Muscle of leg (tissue), 11 donors: Measurements from ENCODE around the gene KIF3B. TPM values are rescaled to one million over a fixed set of nuclear protein-coding genes. Genes with fewer than 3 reads are reported as not detected.

ENCODE experiments used
- DNase-seq: peaks from one replicate; pipeline ENCODE4 v3.0.0; 2013
- H3K27ac ChIP-seq: one replicate; pipeline ENCODE4 v1.5.1; 2013; ENCODE audit warnings: mild to moderate bottlenecking, low read length, control low read depth
- H3K27me3 ChIP-seq: one replicate; pipeline ENCODE4 v1.6.1; 2013; ENCODE audit warnings: low read length; ENCODE audit not compliant: control insufficient read depth, insufficient read depth
- H3K36me3 ChIP-seq: one replicate; pipeline ENCODE4 v1.6.1; 2013; ENCODE audit warnings: low read length; ENCODE audit not compliant: control insufficient read depth, insufficient read depth
- H3K4me1 ChIP-seq: one replicate; pipeline ENCODE4 v1.6.1; 2013; ENCODE audit warnings: low read length; ENCODE audit not compliant: control insufficient read depth, insufficient read depth
- H3K4me3 ChIP-seq: one replicate; pipeline ENCODE4 v1.5.1; 2013; ENCODE audit warnings: low read length, control low read depth
- H3K9me3 ChIP-seq: replicated peaks from 2 replicates; pipeline ENCODE4 v1.6.1; 2013; ENCODE audit warnings: low read depth, low read length; ENCODE audit not compliant: control insufficient read depth
- WGBS: methylation state at CpG from one replicate; pipeline ENCODE4 v1.1.5; 2013; ENCODE audit warnings: missing lambda C conversion rate; ENCODE audit not compliant: insufficient coverage; 5-methylcytosine and 5-hydroxymethylcytosine counted together
- polyA plus RNA-seq, 8 donors: library from polyadenylated mRNA; unstranded; fragments of 120-200 nt; gene quantifications; one replicate each; pipeline versions ENCODE4 v1.2.1 to v1.2.3, GENCODE V29; 2013; ENCODE audit warnings: inconsistent platforms in 1 of 8, low replicate concordance in 1 of 8; ENCODE audit not compliant: insufficient read length in 8 of 8, insufficient read depth in 1 of 8
- total RNA-seq: library from RNA; stranded (reverse); fragments of 120-200 nt; gene quantifications from one replicate; pipeline ENCODE4 v1.2.4, GENCODE V29; 2013

KIF3B gene
- total and polyA plus RNA-seq, 9 donors = 9.2 to 20.4 (median 12.8) TPM

DNA sequence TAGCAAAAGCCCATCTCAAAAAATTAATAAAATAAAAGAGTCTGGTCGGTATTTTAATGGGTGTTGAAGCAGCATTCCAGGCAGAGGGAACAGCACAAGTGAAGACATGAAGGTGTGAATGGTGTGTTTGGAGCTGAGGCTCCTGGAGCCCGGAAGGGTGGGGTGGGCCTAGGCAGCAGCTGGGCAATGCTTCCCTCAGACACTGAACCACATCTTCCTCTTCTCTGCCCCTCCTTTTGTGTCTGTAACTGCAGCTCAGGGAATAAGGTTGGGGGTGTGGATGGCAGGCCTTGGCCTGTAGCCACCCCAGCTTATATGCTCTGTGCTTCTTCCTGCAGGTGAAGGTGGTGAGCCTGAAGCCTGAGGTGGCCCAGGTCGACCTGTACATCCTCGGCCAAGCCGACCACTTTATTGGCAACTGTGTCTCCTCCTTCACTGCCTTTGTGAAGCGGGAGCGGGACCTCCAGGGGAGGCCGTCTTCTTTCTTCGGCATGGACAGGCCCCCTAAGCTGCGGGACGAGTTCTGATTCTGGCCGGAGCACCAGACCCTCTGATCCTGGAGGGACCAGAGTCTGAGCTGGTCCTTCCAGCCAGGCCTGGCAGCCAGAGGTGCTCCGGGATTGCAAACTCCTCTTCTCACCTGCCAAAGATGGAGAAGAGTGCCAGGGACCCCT is 43.2 kb upstream of the KIF3B start:
- H3K4me1 ChIP-seq = no peaks in the 10 kb centered on the region
- no peak for DNase-seq
- no peaks in the 10 kb centered on the region for H3K27me3 ChIP-seq
- H3K9me3 ChIP-seq = no peaks in the 10 kb centered on the region
- WGBS = 89% methylated on average over 10 of the region's 13 CpGs
- no peak overlapping the region for H3K4me3 ChIP-seq
- H3K27ac ChIP-seq = no peak overlapping the region
- H3K36me3 ChIP-seq = peaks cover 64% of the 10 kb centered on the region

DNA sequence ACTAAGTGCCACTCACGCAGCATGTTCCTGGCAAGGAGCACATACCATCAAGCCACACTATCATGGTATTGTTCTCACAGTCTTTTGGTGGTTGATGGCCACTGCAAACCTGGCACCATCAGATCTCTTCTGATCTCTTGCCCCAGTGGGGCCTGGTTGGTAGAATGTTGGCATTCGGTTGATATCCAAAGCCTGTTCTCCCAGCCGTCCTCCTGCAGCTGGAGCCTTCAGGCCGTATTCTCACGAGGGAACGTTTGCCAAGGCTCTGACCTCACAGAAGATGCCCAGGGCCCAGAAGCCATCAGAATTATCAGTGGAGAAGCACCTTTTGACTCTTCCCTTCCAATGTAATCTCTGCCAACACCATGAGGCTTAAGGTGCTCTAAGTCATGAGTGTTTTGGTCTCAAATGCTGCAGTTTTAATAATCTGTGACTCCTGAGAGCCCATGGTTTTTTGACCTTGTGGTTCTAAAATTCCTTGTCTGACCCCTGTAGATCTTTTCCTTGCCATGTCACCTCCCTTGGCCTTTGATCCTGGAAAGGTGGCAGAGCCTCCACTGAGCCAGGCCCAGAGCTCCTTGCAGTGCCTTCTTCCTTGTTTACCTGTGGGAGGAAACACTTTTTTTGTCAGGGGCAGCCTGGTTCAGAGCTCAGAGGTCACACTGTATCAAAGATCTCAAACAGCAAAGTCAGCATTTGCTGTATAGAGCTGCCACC is 42.0 kb upstream of the KIF3B start:
- Histone ChIP-seq H3K36me3 (peaks cover 57% of the 10 kb centered on the region), H3K4me1 (no peaks in the 10 kb centered on the region), H3K4me3 (no peak overlapping the region), H3K27ac (no peak overlapping the region), H3K27me3 (no peaks in the 10 kb centered on the region), H3K9me3 (no peaks in the 10 kb centered on the region)
- 92% methylated on average over 2 of the region's 6 CpGs for WGBS
- DNase-seq = no peak

DNA sequence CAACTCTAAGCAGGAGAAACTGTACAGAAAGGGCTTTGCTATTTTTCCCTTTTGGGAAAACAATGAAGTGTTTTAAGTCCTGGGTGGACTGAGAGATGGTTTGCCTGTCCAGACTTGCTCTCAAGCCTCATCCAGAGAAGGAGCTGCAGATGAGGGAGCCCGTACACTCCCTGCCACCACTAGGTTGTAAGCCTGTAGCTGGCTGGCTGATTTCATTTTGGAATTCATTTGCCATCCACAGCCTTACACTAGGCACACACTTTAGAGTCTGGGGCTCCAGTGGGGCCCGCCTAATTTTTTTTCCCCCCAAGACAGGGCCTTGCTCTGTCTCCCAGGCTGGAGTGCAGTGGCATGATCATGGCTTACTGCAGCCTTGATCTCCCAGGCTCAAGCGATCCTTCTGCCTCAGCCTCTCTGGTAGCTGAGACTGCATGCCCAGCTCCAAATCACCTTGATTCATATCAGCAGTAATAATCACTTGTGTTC is 41.4 kb upstream of the KIF3B start:
- H3K4me3 ChIP-seq = no peak overlapping the region
- H3K4me1 ChIP-seq = no peaks in the 10 kb centered on the region
- H3K9me3 ChIP-seq = no peaks in the 10 kb centered on the region
- 53% methylated on average over 2 of the region's 3 CpGs for WGBS
- peaks cover 51% of the 10 kb centered on the region for H3K36me3 ChIP-seq
- DNase-seq = no peak
- no peak overlapping the region for H3K27ac ChIP-seq
- no peaks in the 10 kb centered on the region for H3K27me3 ChIP-seq

DNA sequence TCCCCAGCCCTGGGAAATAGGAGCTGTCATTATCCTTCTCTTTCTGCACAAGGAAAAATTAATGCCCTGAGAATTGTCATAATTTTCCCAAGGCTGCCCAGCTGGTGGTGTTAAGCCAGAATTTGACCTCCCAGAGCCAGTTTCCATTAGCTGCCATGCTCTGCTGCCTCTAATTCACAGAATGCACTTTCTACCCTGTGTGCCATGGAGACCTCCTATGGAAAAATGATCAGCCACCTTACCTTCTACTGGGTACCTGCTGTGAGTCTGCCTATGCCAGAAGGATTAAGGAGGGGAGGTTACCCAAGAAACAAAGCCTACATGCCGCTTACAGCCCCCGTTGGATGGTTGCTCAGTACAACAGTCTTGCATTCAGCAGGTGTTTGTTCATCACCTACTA is 40.6 kb upstream of the KIF3B start:
- H3K4me3 ChIP-seq = no peak overlapping the region
- H3K4me1 ChIP-seq = no peaks in the 10 kb centered on the region
- H3K27ac ChIP-seq = no peak overlapping the region
- H3K9me3 ChIP-seq = no peaks in the 10 kb centered on the region
- 86% methylated on average over 2 of the region's 2 CpGs for WGBS
- peaks cover 46% of the 10 kb centered on the region for H3K36me3 ChIP-seq
- DNase-seq = no peak
- H3K27me3 ChIP-seq = no peaks in the 10 kb centered on the region

DNA sequence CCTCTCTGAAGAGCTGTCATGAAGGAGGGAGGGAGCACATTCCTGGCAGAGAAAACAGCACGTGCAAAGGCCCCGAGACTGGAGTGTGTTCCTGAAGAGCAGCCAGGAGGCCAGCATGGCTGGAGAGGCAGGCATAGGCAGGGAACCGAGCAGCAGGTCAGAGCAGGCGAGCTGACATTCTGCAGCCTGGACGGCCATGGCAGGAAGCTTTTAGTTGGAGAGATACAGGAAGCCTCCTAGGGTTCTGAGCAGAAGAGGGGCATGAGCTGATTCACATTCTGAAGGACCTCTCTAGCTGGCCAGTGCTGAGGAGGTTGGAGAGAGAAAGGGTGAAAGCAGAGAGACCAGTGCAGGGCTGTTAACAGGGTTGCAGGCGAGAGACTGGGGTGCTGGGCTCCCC is 40.0 kb upstream of the KIF3B start:
- Histone ChIP-seq H3K4me3 (no peak overlapping the region), H3K27ac (no peak overlapping the region), H3K4me1 (no peaks in the 10 kb centered on the region), H3K9me3 (no peaks in the 10 kb centered on the region), H3K27me3 (no peaks in the 10 kb centered on the region), H3K36me3 (peaks cover 41% of the 10 kb centered on the region)
- WGBS = 81% methylated on average over 5 of the region's 6 CpGs
- no peak for DNase-seq

DNA sequence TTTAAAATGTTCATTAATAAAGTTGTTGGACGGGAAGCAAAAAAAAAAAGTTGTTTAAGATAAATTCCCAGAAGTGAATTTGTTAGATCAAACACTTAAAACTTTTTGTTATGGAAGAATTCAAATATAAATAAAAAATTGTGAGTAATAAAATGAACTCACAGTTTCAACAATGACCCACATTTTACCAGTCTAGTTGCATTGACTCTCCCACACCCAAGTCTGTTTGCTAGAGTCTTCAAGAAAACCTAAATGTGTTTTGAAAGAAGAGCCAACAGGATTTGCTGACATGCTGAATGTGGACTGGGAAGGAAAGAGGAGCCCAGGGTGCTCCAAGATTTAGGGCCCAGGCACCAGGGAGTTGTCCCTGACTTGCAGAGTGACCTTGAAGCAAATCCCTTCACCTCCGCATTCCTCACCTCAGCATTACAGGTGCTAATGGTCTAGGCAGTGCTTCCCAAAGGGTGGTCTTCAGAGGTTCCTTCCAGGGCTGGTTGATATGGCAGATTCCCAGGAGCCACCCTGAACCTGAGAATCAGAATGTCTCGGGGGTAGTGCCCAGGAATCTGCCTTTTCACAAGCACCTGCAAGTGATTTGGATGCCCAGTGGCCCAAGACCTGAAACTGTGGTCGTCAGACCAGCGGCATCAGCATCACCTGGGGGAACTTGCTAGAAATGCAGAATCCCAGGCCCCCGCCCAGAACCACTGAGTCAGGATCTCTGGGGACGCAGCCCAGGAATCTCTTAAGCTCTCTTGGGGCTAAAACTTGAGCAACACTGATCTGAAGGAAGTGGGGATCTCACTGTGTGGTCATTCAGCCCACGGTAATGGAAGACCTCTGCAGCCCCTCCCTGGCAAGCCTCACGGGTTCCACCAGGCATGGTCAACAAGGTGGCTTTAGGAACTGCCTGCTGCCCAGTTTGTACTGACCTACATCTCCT is 38.7 kb upstream of the KIF3B start:
- Histone ChIP-seq H3K36me3 (peaks cover 28% of the 10 kb centered on the region), H3K9me3 (no peaks in the 10 kb centered on the region), H3K4me3 (no peak overlapping the region), H3K4me1 (no peaks in the 10 kb centered on the region), H3K27ac (no peak overlapping the region), H3K27me3 (no peaks in the 10 kb centered on the region)
- no peak for DNase-seq
- 75% methylated on average over 6 of the region's 9 CpGs for WGBS

DNA sequence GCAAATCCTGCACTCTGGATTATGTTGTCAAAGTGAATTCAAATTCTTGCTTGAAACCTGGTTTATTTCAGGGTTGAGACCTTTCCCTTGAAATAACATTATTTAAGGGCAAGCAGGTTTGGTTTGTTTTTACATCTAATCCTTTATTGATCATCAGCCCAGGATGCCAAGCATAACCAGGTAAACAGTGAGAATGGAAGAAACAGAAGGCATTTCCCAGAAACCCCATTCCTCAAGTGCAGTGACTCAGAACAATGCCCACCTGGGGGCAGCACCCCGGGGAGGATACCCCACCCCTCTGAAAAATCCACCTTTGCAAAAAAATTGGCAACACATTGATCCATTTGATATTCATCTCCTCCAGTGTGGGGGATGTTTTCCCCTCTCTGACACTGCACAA is 37.2 kb upstream of the KIF3B start:
- DNase-seq = no peak
- Histone ChIP-seq H3K36me3 (peaks cover 17% of the 10 kb centered on the region), H3K4me3 (no peak overlapping the region), H3K27ac (no peak overlapping the region), H3K27me3 (no peaks in the 10 kb centered on the region), H3K9me3 (no peaks in the 10 kb centered on the region), H3K4me1 (no peaks in the 10 kb centered on the region)
- no CpG with 5 or more reads among the region's 1 CpG for WGBS

DNA sequence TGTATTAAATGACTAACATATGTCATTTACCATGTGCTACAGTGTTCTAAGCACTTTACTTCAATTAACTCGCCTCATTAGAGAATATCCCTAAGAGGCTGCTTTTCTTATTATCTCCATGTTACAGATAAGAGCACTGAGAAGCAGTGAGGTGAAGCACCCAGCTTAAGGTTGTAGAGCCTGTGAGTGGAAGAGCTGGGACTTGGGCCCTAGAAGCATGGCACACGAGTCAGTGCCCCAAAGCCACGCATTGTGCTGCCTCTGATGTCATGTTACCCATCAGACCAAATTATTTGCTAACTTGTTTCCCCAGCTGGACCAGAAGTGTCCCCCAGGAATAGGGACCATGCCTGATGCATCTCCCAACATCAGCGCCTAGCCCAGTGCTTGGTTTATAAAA is 35.6 kb upstream of the KIF3B start:
- H3K27me3 ChIP-seq = no peaks in the 10 kb centered on the region
- no peak for DNase-seq
- H3K4me1 ChIP-seq = no peaks in the 10 kb centered on the region
- H3K4me3 ChIP-seq = no peak overlapping the region
- no peak overlapping the region for H3K27ac ChIP-seq
- WGBS = 76% methylated on average over 3 of the region's 4 CpGs
- peaks cover 4% of the 10 kb centered on the region for H3K36me3 ChIP-seq
- H3K9me3 ChIP-seq = no peaks in the 10 kb centered on the region

DNA sequence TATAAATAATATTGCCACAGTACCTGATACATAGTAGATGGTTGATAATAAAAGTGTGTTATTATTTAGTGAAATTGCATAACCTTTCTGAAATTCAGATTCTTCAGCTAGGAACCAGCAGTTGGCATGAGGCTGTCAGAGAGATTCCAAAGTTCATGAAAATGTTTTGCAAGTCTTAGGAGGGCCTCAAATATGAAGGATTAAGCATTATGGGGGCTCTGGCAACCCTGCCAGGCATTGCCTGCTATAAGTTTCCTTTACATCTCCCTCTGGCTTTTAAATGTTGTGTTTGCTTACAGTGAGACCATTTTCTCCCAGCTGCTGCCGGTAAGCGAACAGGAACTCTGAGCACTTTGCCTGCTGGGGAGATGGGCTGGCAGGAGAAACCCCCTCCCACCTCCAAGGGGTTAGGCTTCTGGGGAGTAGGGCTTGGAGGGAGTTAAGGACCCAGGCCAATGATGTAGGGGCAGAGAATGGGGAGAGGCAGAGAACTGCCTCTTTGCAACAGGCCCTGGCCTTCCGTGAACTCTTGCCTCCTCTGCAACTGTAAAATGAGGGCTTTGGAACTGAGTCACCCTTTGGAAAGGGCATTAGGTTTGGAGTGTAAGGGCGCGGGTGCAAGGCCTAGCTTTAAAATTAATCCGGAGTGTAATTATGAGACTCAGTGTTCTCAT is 33.2 kb upstream of the KIF3B start:
- Histone ChIP-seq H3K4me1 (no peaks in the 10 kb centered on the region), H3K4me3 (no peak overlapping the region), H3K27ac (no peak overlapping the region), H3K27me3 (no peaks in the 10 kb centered on the region), H3K36me3 (no peaks in the 10 kb centered on the region), H3K9me3 (no peaks in the 10 kb centered on the region)
- no peak for DNase-seq
- WGBS = 86% methylated on average over 1 of the region's 6 CpGs
